Uterus (tissue), 4 donors: Measurements from ENCODE around the gene COX6A2. TPM values are rescaled to one million over a fixed set of nuclear protein-coding genes. Genes with fewer than 3 reads are reported as not detected.

Experiments
- DNase-seq, 2 donors: peaks; one replicate each; pipeline ENCODE4 v3.0.0-alpha.2; 2019 to 2020
- H3K27ac ChIP-seq, 2 donors: fragments of 200-600 bp; sonication (generic); 1 replicate in 1 of 2; 2 replicates in 1 of 2; pipeline ENCODE4 v1.5.1; 2016 to 2018
- H3K27me3 ChIP-seq, 2 donors: fragments of 200-600 bp; sonication (generic); one replicate each; pipeline ENCODE4 v1.5.1; 2018 to 2019; ENCODE audit warnings: control low read depth in 1 of 2
- H3K36me3 ChIP-seq, 2 donors: fragments of 200-600 bp; sonication (generic); one replicate each; pipeline ENCODE4 v1.5.1; 2019; ENCODE audit warnings: control low read depth in 1 of 2
- H3K4me1 ChIP-seq, 2 donors: fragments of 200-600 bp; sonication (generic); one replicate each; pipeline ENCODE4 v1.5.1; 2018 to 2019; ENCODE audit warnings: control low read depth in 1 of 2
- H3K4me3 ChIP-seq, 2 donors: fragments of 200-600 bp; sonication (generic); 1 replicate in 1 of 2; 2 replicates in 1 of 2; pipeline ENCODE4 v1.5.1; 2018 to 2019; ENCODE audit warnings: mild to moderate bottlenecking in 1 of 2
- H3K9me3 ChIP-seq, 2 donors: fragments of 200-600 bp; sonication (generic); one replicate each; pipeline ENCODE4 v1.5.1; 2019; ENCODE audit warnings: control low read depth in 1 of 2
- POLR2A ChIP-seq, 2 donors: fragments of 450-650 bp; IDR thresholded peaks; one replicate each; pipeline ENCODE4 v1.6.1; 2016; ENCODE audit warnings: antibody characterized with exemption in 2 of 2, mild to moderate bottlenecking in 1 of 2, moderate library complexity in 1 of 2
- intact Hi-C: fragments of 100-400 bp; cut with DNase I; formaldehyde crosslinking; loops from one replicate; pipeline ENCODE4 v1.15.1; 2023; ENCODE audit warnings: low total_unique reads
- total RNA-seq, 4 donors: library from RNA; depleted of rRNA in 3 of 4; stranded (reverse); fragments of >200 nt in 3 of 4; gene quantifications; one replicate each; pipeline versions ENCODE4 v1.1.0 to v1.2.4, GENCODE V29; 2014 to 2023
- TF ChIP-seq, protein P1 (sequence below), 4 experiments: fragments of 200-600 bp in 2 of 4; fragments of 450-650 bp in 2 of 4; sonication (generic) in 2 of 4; IDR thresholded peaks; one replicate each; pipeline ENCODE4 v1.5.1; 2016 to 2019; ENCODE audit warnings: antibody characterized with exemption in 4 of 4, mild to moderate bottlenecking in 2 of 4, moderate library complexity in 1 of 4
- donor health status: DM: yes; HTN: yes; CAD: no.

Gene COX6A2
- total RNA-seq, 4 donors from 2014 or later = not detected

DNA sequence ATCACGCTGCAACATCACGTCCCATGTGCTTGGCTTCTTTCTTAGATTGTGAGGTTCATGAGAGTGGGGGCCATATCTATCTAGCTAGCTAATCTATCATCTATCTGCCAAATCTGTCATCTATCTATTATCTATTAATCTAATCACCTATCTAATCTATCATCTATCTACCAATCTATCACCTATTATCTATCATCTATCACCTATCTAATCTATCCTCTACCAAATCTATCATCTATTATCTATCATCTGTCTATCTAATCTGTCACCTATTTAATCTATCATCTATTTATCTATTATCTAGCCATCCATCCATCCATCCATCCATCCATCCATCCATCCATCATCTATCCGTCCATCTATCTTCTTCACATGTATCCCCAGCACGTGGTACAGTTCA, 14.2 kb downstream of the COX6A2 start:
- Histone ChIP-seq H3K4me3 (no peak overlapping the region), H3K9me3 (no peaks in the 10 kb centered on the region), H3K27me3 (no peaks in the 10 kb centered on the region), H3K27ac (no peak overlapping the region), H3K36me3 (no peaks in the 10 kb centered on the region), H3K4me1 (no peaks in the 10 kb centered on the region)
- DNase-seq = no peak
- intact Hi-C loops = no loop called here
- TF ChIP-seq, protein P1, sequence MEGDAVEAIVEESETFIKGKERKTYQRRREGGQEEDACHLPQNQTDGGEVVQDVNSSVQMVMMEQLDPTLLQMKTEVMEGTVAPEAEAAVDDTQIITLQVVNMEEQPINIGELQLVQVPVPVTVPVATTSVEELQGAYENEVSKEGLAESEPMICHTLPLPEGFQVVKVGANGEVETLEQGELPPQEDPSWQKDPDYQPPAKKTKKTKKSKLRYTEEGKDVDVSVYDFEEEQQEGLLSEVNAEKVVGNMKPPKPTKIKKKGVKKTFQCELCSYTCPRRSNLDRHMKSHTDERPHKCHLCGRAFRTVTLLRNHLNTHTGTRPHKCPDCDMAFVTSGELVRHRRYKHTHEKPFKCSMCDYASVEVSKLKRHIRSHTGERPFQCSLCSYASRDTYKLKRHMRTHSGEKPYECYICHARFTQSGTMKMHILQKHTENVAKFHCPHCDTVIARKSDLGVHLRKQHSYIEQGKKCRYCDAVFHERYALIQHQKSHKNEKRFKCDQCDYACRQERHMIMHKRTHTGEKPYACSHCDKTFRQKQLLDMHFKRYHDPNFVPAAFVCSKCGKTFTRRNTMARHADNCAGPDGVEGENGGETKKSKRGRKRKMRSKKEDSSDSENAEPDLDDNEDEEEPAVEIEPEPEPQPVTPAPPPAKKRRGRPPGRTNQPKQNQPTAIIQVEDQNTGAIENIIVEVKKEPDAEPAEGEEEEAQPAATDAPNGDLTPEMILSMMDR (IDR thresholded peaks at IDR 0.05) = no peak
- no peak for TF ChIP-seq POLR2A (IDR thresholded peaks at IDR 0.05)

DNA sequence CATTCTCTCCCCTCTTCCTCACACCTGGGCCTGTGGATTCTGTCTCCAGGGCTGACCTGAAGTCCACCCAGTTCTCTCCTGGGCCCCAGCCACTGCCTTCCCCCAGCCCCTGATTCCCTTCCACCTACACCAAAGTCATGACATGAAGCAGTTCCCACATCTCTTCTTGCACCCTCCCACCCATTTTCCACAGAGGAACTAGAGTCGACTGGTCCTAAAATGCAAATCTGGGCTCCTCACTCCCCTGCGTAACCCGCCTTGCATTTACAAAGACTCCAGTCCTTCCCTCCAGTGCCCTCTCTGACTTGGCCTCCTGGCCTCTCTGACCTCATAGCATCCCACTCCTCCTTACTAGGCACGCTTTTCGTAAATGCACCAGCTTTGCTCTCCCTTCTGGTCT, 14.8 kb downstream of the COX6A2 start:
- H3K27ac ChIP-seq = no peak overlapping the region
- H3K9me3 ChIP-seq = no peaks in the 10 kb centered on the region
- H3K27me3 ChIP-seq = no peaks in the 10 kb centered on the region
- intact Hi-C loops = no loop called here
- TF ChIP-seq, protein P1 (IDR thresholded peaks at IDR 0.05) = no peak
- no peak for TF ChIP-seq POLR2A (IDR thresholded peaks at IDR 0.05)
- H3K4me3 ChIP-seq = no peak overlapping the region
- no peak for DNase-seq
- no peaks in the 10 kb centered on the region for H3K4me1 ChIP-seq
- no peaks in the 10 kb centered on the region for H3K36me3 ChIP-seq

DNA sequence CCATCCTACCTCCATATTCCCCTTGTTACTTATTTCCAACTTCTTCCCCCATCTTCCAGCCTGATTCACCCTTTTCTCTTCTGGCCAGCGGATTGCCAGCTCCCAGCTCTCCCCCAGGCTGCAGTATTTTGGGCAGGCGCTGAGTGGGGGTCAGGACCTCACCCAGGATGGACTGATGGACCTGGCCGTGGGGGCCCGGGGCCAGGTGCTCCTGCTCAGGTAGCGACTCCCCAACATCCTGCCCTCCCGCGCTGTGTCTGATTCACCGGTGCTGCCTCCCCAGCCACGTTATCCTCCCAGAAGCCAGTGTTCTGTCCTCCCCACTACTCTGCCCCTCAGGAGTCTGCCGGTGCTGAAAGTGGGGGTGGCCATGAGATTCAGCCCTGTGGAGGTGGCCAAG, 15.4 kb downstream of the COX6A2 start:
- intact Hi-C loops = no loop called here
- no peak overlapping the region for H3K4me3 ChIP-seq
- no peaks in the 10 kb centered on the region for H3K4me1 ChIP-seq
- TF ChIP-seq, protein P1 (IDR thresholded peaks at IDR 0.05) = no peak
- TF ChIP-seq POLR2A (IDR thresholded peaks at IDR 0.05) = no peak
- H3K9me3 ChIP-seq = no peaks in the 10 kb centered on the region
- H3K27me3 ChIP-seq = no peaks in the 10 kb centered on the region
- H3K27ac ChIP-seq = no peak overlapping the region
- DNase-seq = no peak
- H3K36me3 ChIP-seq = no peaks in the 10 kb centered on the region

DNA sequence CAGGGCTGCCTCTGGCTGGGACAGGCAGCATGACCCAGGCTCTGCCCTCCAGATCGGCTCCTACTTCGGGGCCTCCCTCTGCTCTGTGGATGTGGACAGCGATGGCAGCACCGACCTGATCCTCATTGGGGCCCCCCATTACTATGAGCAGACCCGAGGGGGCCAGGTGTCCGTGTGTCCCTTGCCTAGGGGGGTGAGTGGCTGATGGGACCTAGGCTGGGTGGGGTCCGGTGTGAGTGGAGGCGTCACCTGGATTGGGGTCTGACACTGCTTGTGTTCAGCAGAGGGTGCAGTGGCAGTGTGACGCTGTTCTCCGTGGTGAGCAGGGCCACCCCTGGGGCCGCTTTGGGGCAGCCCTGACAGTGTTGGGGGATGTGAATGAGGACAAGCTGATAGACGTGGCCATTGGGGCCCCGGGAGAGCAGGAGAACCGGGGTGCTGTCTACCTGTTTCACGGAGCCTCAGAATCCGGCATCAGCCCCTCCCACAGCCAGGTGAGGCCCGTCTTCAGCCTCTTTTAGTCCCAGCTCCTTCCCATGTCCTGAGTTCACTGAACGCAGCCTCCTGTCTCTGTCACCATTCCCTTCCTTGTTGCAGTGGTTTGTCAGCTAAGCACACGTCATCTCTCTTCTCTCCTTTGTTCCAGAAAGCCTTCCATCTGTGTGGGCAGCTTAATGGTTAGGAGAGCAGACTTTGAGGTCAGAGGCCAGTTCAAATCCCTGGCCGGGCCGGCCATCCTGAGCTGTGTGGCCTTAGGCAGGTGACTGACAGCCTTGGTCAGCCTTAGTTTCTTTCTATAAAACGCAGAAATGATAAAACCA, 16.9 kb downstream of the COX6A2 start:
- Histone ChIP-seq H3K27ac (no peak overlapping the region), H3K4me3 (no peak overlapping the region), H3K27me3 (no peaks in the 10 kb centered on the region), H3K4me1 (no peaks in the 10 kb centered on the region), H3K9me3 (no peaks in the 10 kb centered on the region), H3K36me3 (no peaks in the 10 kb centered on the region)
- TF ChIP-seq, protein P1 (IDR thresholded peaks at IDR 0.05) = no peak
- TF ChIP-seq POLR2A (IDR thresholded peaks at IDR 0.05) = no peak
- DNase-seq = no peak
- intact Hi-C loops = no loop called here

DNA sequence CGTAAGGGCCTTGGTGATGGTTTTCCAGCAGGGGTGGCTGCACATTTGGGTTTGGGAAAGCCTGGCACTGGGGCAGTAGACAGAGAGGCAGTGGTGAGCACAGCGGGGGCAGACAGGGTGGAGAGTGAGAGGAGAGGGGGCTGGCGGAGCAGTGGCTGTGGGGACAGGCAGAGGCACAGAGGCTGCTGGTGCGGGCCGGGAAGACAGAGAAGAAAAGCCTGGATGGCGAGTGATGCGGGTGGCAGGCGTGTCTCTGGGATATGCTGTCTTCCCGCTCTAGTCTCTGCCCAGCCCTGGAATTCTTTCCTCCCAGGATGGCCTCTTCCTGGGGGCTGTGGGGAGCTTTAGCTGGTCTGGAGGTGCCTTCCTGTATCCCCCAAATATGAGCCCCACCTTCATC, 18.1 kb downstream of the COX6A2 start:
- no peak for DNase-seq
- Histone ChIP-seq H3K4me3 (no peak overlapping the region), H3K36me3 (no peaks in the 10 kb centered on the region), H3K27me3 (no peaks in the 10 kb centered on the region), H3K27ac (no peak overlapping the region), H3K9me3 (no peaks in the 10 kb centered on the region), H3K4me1 (no peaks in the 10 kb centered on the region)
- TF ChIP-seq POLR2A (IDR thresholded peaks at IDR 0.05) = no peak
- TF ChIP-seq, protein P1 (IDR thresholded peaks at IDR 0.05) = no peak
- intact Hi-C loops = no loop called here
